Fibroblast of peridontal ligament (primary cell): ENCODE results near the gene ANXA10.
A peak's percentile ranks its signal among the peaks of the same experiment; 100 is the strongest.
"Not testable (repeated sequence)": the region's sequence is repeated elsewhere in the genome, so short reads cannot be mapped to it uniquely, and the experiment has no call there.

Experiments used
- DNase-seq: peaks from one replicate; pipeline ENCODE4 v3.0.0-alpha.2; 2010; ENCODE audit errors: extremely low read depth

Gene ANXA10, protein sequence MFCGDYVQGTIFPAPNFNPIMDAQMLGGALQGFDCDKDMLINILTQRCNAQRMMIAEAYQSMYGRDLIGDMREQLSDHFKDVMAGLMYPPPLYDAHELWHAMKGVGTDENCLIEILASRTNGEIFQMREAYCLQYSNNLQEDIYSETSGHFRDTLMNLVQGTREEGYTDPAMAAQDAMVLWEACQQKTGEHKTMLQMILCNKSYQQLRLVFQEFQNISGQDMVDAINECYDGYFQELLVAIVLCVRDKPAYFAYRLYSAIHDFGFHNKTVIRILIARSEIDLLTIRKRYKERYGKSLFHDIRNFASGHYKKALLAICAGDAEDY

DNA sequence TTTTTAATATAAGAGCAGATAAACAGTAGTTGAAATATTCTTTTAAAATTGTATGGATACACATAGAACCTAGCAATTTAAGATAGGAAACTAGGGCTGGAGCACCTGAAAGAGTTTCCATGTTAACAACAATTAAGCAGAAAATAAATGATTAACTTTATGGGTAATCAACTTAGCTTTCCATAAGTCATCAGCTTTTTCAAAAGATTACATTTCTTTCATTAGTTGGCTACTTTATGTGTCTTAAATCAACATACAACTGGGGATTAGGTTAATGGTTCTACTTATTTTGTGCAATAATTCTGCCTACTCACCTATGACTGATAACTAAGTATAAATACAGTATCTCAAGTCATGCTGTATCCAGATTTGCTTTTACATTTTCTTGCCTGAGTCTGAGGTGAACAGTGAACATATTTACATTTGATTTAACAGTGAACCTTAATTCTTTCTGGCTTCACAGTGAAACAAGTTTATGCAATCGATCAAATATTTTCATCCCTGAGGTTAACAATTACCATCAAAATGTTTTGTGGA lies at the start of gene ANXA10:
ANXA10 (plus strand) TSS at position 362 of the 537 bp plus-strand sequence; CDS start at position 526, 164 bp downstream.
- DNase-seq, result no peak

- DNase-seq, result no peak
These were observed 47.0 kb upstream of the ANXA10 start for GRCh38 chr4:168045354-168045753.

GRCh38 chr4:168050002-168050401 lies 42.3 kb upstream of the ANXA10 start:
- DNase-seq, result no peak

GRCh38 chr4:168051526-168051925 lies 40.8 kb upstream of the ANXA10 start:
- DNase-seq, result no peak

DNA sequence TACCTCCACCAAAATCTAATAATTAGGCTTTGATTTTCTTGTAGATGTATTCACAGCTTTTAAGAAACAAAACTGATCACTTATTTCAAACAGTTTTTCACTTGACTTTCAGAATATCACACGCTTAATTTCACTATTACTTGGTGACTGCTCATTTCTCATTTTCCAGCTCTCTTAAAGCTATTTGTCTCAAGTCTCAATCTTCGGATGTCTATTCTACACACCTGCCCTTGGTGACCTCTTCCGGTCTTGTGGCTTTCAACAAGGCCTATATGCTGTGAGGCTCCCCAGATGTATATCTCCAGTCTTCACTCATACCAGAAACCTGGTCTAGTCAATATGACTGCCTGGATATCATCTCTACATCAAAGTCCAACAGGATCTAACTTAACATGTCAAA lies 34.9 kb upstream of the ANXA10 start:
- no peak for DNase-seq

DNA sequence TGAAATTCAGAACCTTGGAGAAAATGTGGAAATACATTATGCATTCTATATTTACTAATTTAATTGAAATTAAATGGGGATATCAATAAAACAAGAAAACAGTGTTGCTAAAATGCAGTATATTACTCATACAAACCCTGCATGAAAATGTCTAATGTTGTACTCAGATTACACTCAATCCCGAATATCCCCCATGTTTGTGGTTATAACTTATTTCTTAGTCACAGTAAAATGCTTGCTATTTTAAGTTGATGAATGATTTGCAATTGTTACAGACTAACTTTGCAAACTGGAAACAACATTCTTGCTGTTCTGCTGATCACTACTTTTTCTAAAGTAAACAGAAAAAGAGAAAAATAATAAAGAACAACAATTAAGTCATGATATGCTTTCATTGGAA lies 33.1 kb upstream of the ANXA10 start:
- DNase-seq, result peak; percentile 77

DNA sequence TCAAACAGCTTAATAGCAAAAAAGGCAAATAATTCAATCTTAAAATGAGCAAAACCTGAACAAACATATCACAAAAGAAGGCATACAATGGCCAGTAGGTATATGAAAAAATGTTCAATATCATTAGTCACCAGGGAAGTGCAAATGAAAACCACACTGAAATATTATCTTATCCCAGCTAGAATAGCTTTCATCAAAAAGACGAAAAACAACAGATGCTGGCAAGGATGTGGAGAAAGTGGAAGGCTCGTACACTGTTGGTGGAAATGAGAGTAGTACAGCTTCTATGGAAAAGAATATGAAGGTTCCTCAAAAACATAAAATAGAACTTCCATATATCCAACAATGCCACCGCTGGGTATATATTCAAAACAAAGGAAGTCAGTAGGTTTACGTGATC lies 29.3 kb upstream of the ANXA10 start:
- DNase-seq, result no peak

DNA sequence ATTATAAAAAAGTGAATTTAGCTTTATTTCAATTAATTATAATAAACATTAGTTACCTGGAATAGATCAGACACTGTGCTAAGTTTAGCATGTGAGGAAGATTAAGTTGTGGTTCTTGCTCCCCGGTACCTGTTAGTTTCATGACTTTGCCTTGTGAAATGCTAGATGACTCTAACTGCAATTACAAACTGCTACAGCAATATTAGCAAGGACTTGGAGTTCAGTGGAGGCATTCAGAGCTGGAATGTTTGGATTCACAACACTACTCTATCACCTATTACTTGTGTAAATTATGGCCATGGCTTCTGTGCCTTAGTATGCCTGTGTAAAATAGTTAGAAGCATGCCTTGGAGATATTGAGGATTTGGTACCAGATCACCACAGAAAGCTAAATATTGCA lies 21.4 kb upstream of the ANXA10 start:
- DNase-seq, result no peak

- no peak for DNase-seq
These were observed 21.0 kb upstream of the ANXA10 start for GRCh38 chr4:168071304-168071703.

DNA sequence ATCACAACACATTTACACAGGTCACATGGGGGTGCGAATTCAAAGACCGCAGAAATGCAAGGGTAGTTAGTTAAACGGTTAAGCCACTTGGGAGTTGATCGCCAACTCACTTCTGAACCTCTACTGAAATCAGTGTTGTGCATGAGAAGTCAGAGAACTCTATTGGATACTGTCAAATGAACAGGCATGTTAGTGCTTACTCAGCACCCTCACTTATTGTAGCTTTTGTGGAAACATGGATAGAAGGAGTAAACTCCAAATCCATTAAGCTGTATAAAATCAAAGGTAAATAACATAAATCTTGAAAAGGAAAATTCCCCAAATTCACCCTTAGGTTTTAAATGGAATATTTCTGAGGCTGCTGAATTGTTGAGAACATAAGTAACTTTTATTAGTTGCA lies 17.5 kb upstream of the ANXA10 start:
- no peak for DNase-seq

DNA sequence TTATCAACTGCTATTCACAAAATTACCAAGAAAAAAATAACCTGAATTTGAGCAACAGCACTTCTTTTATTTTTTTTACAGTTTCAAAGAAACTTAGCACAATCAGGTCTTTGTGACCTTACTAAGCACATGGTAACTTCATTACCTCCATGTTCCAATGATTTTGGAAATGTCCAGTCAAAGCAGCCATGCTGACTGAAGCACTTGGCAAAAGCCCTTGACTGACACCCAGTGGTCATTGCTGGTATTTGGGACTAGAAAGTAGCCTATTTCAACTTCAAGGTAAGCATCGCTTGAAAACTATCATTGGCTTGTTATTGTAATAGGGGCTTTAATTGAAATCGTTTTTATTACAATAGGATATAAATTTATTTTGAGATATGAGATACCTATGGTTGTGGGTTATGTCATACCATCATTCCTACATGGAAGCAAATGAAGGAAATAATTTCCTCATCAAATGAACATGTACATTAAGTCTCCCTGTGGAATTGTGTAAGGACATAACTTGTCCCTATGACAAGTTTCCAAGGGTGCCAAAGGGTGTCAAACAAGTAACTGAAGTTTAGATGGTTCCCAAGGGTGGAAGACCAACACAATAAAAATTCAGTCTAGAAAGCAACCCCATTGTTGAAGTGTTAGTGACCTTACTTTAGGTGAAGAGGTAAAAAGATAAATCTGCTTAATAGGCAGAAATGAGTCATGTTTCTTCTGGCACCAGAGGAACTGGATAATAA lies 15.2 kb upstream of the ANXA10 start:
- DNase-seq, result peak; percentile 84

DNA sequence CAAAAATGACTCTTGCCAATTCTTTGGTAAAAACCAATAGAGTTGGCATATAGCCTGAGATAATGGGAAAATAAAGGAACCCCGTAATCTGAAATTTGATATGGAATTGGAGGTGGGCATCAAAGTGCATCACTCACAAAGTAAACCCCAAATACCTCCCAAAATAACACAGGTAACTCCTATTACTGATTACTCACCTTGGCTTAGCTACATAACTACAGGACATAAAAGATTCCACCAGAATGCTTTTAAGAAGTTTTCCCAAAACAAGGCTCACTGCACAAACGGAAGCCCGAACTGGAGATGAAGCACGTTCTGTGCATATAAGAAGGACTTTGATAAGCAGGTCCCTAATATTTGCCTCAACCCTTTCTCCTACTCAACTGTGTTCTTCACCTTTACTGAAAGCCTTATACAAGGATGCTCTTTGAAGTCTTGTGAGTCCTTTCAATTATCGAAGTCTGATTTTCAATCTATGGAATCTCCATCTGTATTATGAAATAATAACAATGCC lies 14.6 kb upstream of the ANXA10 start:
- no peak for DNase-seq

GRCh38 chr4:168082379-168082778 lies 10.0 kb upstream of the ANXA10 start:
- no peak for DNase-seq

DNA sequence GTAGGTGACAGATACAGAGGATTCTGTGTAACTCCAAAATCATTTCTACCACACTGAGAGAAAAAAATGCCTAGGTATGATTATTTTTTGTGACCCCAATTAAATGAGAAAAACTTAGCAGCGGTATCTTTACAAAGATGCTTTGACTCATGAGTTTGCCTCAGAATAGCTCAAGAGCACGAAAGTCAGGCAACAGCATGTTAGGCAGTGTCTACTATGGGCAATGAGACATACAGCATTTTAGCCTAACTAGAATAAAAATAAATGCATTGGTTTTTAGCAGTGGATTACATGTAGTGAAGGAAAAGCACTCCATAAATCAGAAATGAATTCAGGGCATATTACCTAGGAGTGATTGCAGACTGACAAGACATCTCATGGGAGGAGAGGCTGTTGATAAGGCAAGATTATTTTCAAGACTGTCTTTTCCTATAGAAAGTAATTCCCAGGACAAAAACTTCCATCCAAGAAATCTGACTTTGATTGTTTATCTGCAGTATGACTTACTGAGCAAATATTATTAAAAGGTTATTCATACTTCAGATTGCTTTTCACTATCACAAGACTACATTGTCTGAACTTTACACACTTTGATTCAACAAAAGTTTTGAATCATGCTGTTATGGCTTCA lies 3.6 kb downstream of the ANXA10 start:
- peak; percentile 20 for DNase-seq

DNA sequence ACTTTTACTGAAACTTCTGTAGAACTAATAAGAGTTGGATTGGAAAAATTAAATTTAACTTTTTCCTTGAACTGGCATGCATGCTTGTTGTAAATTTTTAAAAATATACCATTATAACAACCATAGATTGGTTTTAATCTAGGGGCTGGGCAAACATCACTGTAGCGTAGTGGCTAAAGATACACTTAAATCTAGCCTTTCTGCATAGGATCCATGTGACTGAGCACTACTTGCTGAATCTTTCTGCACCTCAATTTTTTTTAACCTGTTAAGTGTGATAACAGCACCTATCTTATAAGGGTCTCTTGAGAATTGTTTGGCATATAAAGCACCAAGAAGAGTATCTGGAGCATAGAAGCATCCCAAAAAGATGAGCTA lies 4.1 kb downstream of the ANXA10 start:
- no peak for DNase-seq

GRCh38 chr4:168097161-168097560 lies 4.8 kb downstream of the ANXA10 start:
- peak; percentile 76 for DNase-seq

DNA sequence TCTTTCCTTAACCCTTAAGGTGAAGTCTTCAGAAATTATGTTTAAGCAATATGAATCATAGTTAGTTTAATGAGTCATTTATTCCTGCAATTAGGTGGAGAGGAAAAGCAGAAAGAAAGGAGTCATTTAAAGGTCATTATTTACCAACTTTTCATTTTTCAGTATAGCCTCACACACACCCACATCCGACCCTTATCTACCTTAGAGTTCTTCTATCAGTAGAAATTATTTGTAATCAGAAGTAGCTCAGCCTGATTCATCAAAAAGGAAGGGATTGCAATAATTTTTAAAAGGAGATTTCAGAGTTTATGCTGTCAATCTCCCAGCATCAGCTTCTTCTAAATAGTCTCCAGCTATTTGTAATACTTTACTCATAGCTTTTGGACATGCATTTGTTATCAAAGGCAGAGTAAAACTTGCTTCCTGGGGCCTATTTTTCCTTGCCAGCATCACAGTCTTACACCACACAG lies 5.9 kb downstream of the ANXA10 start:
- DNase-seq, result peak; percentile 20

DNA sequence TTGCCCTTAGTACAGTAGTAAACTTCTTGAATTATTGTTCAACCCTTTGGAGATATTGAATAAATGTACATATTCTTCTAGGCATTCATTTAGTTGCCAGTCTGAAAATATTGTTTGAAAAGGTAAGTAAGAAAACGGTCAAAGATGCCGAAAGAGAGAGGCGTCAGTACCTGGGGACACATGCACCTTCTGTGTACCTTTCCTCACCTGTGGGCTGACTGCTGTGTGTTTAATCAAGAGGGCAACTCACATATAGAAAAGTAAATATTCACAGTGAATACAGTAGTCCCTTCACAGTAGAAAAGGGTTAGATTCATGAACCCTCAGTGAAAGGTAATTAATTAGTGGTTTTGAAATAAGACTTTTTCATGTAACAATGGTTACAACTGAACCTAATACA lies 6.9 kb downstream of the ANXA10 start:
- DNase-seq, result no peak

GRCh38 chr4:168101026-168101425 lies 8.7 kb downstream of the ANXA10 start:
- DNase-seq, result no peak

DNA sequence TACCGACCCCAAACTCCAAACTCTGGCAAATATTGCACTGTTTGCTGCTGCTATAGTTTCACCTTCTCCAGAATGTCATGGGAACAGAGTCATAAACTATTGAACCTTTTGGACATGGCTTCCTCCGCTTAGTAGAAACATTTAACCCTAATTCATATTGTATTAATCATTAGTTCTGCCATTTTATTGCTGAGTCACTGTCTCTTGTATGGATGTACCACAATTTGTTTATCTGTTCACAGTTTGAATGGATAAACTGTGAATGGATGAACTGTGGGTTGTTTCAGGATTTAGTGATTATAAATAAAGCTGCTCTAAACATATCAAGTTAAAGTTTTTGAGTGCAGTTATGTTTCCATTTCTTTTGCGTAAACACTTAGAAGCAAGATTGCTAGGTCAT lies 10.1 kb downstream of the ANXA10 start:
- no peak for DNase-seq

DNA sequence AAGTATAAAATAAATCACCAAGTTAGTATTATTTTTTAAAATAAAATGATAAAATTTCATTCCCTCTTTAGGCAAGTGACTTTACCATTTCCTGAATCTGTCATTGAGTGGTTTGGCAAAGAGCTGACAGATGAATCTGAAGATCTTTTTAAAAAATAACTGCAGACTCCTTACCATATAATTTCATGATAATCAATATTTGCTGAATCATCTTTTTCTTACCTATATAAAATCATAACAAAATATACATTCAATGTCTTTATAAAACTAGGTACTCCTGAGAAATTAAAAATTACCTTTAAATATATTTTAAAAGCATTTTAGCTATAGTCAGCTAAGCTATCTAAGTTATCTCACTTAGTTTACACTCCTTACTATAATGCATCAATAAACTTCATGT lies 17.2 kb downstream of the ANXA10 start:
- no peak for DNase-seq

- not testable (repeated sequence) for DNase-seq
These were observed 20.7 kb downstream of the ANXA10 start for GRCh38 chr4:168113059-168113458.
